ENCODE results near the gene MSL2. TPM values are rescaled to one million over a fixed set of nuclear protein-coding genes. Genes with fewer than 3 reads are reported as not detected.

The MSL2 gene
- total RNA-seq, 1 experiment from 2014 or later, result 35.6 TPM

Other genes starting within 250 kb of the MSL2 start
- gene PPP2R3A, start 230.6 kb downstream of the MSL2 start, total RNA-seq (2021; ENCODE audit: unreplicated experiment), result 8.1 TPM
- 63.4 TPM for gene PCCB, start 54.0 kb upstream of the MSL2 start, total RNA-seq (2021; ENCODE audit: unreplicated experiment)